Right hindlimb (tissue), 1 donor: Measurements from ENCODE around the gene IQCH.
A peak's percentile ranks its signal among the peaks of the same experiment; 100 is the strongest.

ENCODE experiments used
- DNase-seq: peaks from one replicate; pipeline ENCODE4 v3.0.0-alpha.2; 2018

Gene IQCH

DNA sequence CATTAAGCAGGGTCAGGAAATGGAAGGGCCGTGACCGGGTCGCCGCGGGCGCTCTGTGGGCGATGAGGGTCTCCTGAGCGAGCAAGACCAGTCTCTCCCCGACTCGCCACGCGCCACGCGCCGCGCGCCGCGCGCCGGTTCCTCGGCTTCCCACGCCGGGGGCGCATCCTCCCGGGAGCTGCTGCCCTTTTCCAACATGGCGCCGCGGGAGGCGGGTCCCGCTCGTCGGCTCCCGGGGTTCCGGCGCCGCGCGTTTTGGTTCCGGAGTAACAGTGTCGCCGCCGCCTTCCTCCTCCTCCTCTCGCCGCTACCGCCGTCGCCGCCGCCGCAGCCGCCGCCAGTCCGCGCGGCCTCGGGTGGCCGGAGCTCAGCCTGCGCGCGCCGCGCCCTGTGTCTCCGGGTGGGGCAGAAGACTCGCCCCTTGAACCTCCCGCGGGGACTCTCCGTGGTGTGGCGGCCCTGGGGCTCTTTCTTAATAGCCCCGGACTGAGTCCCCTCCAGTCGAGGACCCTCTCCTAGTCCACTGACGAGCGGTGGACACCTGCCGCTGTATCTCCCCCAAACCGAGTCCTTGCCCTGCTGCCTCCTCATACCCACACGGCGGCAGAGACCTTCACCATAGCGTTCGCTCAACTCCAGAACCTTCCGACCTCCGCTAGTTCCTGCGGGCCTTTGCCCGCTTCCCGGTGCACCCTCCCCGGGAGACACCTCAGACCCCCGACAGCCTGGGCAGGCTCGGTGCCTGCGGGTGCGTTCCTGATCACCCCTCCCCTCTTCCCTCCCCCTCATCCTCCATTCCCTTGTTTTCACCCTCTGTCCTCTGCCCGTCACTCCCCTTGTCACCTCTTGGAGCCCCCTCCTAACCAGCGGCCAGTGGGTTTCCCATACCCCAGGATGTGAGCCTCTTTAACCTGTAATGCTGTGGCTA lies 288.1 kb downstream of the IQCH start, which contains the start of gene MAP2K5:
Gene MAP2K5, plus strand, starts transcription at position 284 of the 928 bp plus-strand sequence. Its CDS starts 633 bp downstream, at position 917.
- peak; percentile 88 for DNase-seq

DNA sequence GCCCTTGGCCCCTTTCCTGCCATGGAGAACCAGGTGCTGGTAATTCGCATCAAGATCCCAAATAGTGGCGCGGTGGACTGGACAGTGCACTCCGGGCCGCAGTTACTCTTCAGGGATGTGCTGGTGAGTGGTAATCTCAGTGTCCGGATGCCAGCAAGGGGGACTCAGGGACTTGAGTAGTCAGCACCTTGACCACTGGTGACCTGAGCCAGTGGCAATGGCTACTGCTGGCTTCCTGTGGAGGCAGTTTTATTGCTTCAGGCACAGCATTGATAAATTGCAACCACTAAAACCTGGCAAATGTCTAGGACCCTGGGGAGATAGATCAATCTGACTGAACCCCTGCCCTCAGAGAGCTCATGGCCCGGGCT lies 288.7 kb downstream of the IQCH start:
- peak; percentile 26 for DNase-seq

DNA sequence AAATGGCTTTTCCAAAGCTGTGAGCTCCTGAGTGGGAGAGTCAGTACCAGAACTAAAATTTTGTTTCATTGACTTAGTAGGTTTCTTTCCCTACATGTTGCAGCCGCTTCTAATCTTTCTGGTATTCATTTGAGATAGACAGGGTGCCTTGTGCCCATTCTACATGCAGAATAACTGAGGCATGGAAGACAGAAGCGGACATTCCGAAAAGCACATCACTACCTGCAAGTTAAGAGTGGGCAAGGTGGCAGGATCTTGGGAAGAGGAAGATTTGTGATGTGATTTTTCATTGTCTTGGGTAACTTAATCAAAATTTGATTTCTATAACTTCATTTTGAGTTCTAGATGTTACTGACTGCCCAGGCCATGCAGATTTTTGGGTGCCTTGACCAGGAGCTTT lies 289.9 kb downstream of the IQCH start:
- DNase-seq, result no peak

DNA sequence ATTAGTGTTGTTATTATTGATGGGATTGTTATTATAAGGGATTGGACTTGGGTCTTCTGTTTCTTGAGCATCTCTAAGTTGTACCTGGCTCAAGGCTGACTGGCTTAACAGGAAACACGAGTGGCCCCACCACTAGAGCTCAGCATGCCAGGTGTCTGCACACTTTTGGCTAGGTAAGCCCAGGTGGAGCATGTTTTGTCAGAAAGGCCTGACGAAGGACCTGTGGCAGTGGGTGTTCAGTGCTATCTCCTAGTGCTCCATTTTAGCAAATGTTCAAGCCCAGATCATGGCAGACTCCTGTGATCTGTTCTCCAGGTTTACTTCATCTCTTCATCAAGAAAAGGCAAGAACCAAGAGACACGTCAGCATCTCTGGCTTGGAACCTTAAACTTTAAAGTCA lies 291.3 kb downstream of the IQCH start:
- DNase-seq, result no peak

DNA sequence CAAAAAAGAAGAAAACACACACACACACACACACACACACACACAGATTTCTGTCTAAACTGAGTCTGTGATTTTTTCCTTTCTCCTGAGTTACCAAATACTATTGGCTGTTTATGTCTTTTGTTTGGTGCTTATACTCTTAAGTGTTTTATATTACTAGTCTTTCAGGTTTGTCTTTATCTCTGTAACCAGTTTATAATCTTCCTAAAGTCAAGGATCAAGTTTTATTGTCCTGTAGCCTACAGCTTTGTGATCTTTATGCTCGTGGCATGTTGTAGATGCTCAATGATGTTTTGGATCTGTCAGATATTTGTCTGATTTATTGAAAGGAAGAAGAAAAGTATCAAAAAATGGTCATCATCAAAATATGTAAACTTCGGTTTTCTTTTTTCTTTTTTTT lies 292.5 kb downstream of the IQCH start:
- DNase-seq, result no peak

DNA sequence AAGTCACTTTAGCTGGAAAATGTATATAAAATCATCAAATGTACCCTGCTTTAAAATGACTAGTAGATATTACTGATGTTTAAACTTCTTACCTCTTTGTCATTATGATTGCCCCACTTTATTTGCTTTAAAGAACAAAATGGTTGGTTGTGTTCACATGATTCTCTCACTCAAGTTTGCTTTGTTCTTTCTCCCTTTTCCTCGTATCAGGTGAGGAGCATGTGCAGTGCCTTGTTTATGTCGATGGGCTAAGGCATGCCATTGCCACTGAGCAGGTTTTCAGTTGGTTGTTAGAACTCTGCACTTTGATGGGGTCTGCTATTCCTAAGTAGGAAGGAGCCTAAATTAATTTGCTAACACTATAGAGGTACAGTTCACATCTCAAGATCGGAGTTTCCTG lies 293.2 kb downstream of the IQCH start:
- no peak for DNase-seq

DNA sequence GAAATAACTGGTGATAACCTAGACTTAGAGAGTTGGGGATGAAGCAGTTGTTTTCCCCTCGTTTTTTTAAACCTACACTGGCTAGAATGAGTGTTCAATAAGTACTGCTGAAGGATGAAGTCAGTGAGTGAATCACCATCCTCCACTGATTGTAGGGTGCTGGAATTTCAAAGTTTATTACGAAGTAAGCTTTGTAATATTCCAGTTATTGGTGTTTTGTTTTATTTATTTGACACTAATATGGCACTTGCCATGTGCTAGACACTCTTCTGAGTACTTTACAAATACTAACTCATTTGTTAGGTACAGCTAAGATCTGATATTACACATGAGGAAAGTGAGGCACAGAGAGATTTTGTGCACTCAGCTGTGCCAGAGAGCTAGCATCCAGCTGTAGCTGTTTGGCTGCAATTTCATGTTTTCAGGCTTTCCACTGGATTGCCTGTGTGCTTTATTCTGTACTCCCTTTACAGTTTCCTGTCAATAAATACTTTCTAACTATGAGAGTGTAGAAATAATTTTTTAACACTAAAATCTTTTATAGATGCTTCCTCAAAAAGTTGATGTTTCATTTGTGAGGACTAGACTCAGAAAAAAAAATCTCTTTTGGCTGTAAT lies 293.8 kb downstream of the IQCH start:
- DNase-seq, result peak; percentile 30

DNA sequence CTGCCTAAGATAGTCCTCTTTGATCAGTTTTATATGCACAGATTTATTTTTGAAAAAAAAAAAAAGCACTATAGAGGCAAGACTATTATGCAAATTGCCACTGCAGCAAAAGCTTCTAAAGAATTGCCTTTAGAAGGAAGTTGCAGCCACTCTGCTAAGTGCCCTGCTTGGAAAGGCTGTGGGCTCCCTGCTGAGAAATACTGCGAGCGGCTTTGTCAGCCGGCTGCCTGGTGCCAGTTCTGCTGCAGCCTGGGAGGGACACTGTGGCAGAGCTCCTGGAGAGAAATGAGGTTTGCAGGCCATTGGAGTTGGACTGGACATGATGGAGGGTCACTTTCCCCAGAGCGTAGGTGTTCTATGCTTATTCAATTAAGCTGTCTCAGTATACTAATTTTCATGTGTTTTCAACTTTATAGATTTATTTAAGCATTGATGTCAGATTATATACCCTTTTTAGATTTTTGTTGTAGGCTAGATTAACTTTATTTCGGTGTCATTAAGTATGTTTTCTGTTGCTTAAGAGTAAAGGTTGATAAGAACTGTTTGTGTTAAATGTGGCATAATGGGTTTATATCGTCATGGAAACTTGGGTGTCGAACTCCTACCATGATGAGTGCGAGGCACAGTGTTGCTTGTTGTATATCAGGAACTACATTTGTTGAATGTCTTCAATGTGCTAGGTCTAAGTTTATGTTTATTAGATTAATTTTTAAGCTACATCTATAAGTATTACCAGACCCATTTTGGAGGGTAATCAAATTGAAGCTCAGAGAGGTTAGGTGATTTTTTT lies 294.5 kb downstream of the IQCH start:
- DNase-seq, result peak; percentile 51

DNA sequence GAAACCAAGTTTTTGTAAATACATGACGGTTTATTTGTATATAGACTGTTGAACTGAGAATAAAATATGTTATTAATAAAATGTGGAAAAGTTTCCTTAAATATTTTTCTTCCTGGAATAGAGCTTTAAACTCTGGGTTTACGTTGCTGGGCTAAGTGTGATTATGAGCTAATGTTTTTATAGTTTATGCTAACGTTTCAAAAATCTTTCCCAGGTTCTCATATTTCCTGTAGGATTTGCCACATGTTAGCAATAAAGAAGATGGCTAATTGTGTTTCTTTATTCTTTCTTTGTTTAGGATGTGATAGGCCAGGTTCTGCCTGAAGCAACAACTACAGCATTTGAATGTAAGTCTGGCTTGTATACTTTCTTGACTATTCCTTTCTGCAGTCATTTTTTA lies 295.1 kb downstream of the IQCH start:
- DNase-seq, result no peak

DNA sequence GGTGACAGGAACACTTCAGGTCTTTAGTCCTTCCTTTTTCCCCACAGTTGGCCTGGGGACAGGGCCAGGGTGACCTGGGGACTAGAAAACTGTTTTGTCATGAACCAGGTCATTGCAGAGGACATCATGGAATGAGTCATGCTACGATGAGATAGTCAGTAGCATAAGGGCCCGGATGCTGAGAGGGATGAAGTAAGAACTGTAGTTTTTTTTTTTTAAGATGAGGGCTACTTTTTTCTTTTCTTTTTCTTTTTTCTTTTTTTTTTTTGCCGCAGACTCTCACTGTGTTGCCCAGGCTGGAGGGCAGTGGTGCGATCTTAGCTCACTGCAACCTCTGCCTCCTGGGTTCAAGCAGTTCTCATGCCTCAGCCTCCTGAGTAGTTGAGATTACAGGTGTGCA lies 295.9 kb downstream of the IQCH start:
- no peak for DNase-seq

DNA sequence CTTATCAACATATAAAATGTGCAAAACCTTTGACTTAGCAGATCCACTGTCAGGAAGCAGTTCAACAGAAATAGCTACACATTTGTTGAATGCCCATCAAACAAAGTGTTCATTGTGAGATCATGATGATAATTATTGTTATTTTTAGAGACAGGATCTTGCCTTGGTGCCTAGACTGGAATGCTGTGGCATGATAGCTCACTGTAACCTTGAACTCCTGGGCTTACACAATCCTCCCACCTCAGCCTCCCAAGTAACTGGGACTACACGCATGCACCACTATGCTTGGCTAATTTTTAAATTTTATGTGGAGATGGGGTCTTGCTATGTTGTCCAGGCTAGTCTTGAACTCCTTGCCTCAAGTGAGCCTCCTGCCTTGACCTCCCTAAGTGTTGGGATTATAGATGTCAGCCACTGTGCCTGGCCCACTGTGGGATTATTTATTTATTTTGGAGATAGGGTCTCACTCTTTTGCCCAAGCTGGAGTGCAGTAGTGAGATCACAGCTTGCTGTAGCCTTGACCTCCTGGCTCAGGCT lies 296.7 kb downstream of the IQCH start:
- DNase-seq, result no peak
